ENCODE results near the gene RIMBP2. TPM values are rescaled to one million over a fixed set of nuclear protein-coding genes. Genes with fewer than 3 reads are reported as not detected.

Gene RIMBP2
- total and polyA plus RNA-seq, 4 donors, result 0.05 to 2.9 (median 0.95) TPM

GRCh38 chr12:130563323-130563722 is 152.8 kb downstream of the RIMBP2 start:
- no peaks in the 10 kb centered on the region for H3K27me3 ChIP-seq (ENCODE audit: control insufficient read depth in 3 of 3, insufficient read depth in 3 of 3, low read length in 2 of 3)
- no peak for TF ChIP-seq CTCF (IDR thresholded peaks at IDR 0.05; ENCODE audit: control extremely low read depth, extremely low read depth)
- 58 to 71% methylated on average over 2 of the region's 2 CpGs for WGBS, 2 donors
- DNase-seq (no peak), ATAC-seq (ENCODE audit: insufficient read depth, low FRiP score) (no peak)
- no peaks in the 10 kb centered on the region for H3K36me3 ChIP-seq (ENCODE audit: control insufficient read depth in 4 of 4, insufficient read depth in 4 of 4, low read length in 4 of 4)
- H3K4me3 ChIP-seq, result no peak overlapping the region
- no peak overlapping the region for H3K27ac ChIP-seq (ENCODE audit: low read depth in 1 of 2, low read length in 1 of 2)
- H3K9me3 ChIP-seq (ENCODE audit: control insufficient read depth in 4 of 4, insufficient read depth in 3 of 4, low read length in 3 of 4), result peaks cover 0 to 8% (median 1%) of the 10 kb centered on the region in 4 donors
- no peaks in the 10 kb centered on the region for H3K4me1 ChIP-seq (ENCODE audit: control insufficient read depth in 5 of 5, insufficient read depth in 5 of 5, low read length in 5 of 5)
- H3K9ac ChIP-seq (ENCODE audit: insufficient read depth in 1 of 2, low read length in 2 of 2), result no peak overlapping the region

GRCh38 chr12:130562716-130563115 is 153.4 kb downstream of the RIMBP2 start:
- Histone ChIP-seq H3K27me3 (ENCODE audit: control insufficient read depth in 3 of 3, insufficient read depth in 3 of 3, low read length in 2 of 3) (no peaks in the 10 kb centered on the region), H3K9me3 (ENCODE audit: control insufficient read depth in 4 of 4, insufficient read depth in 3 of 4, low read length in 3 of 4) (peaks cover 0 to 8% (median 1%) of the 10 kb centered on the region in 4 donors), H3K27ac (ENCODE audit: low read depth in 1 of 2, low read length in 1 of 2) (no peak overlapping the region), H3K36me3 (ENCODE audit: control insufficient read depth in 4 of 4, insufficient read depth in 4 of 4, low read length in 4 of 4) (no peaks in the 10 kb centered on the region), H3K4me3 (no peak overlapping the region), H3K9ac (ENCODE audit: insufficient read depth in 1 of 2, low read length in 2 of 2) (no peak overlapping the region), H3K4me1 (ENCODE audit: control insufficient read depth in 5 of 5, insufficient read depth in 5 of 5, low read length in 5 of 5) (no peaks in the 10 kb centered on the region)
- TF ChIP-seq CTCF (IDR thresholded peaks at IDR 0.05; ENCODE audit: control extremely low read depth, extremely low read depth), result no peak
- 74 to 86% methylated on average over 5 of the region's 5 CpGs for WGBS, 2 donors
- DNase-seq (no peak), ATAC-seq (ENCODE audit: insufficient read depth, low FRiP score) (no peak)

GRCh38 chr12:130560321-130560720 is 155.8 kb downstream of the RIMBP2 start:
- no peak for TF ChIP-seq CTCF (IDR thresholded peaks at IDR 0.05; ENCODE audit: control extremely low read depth, extremely low read depth)
- Histone ChIP-seq H3K4me1 (ENCODE audit: control insufficient read depth in 5 of 5, insufficient read depth in 5 of 5, low read length in 5 of 5) (no peaks in the 10 kb centered on the region), H3K4me3 (no peak overlapping the region), H3K9ac (ENCODE audit: insufficient read depth in 1 of 2, low read length in 2 of 2) (no peak overlapping the region), H3K36me3 (ENCODE audit: control insufficient read depth in 4 of 4, insufficient read depth in 4 of 4, low read length in 4 of 4) (no peaks in the 10 kb centered on the region), H3K27ac (ENCODE audit: low read depth in 1 of 2, low read length in 1 of 2) (no peak overlapping the region), H3K27me3 (ENCODE audit: control insufficient read depth in 3 of 3, insufficient read depth in 3 of 3, low read length in 2 of 3) (no peaks in the 10 kb centered on the region), H3K9me3 (ENCODE audit: control insufficient read depth in 4 of 4, insufficient read depth in 3 of 4, low read length in 3 of 4) (peaks cover 0 to 5% (median under 1%) of the 10 kb centered on the region in 4 donors)
- ATAC-seq (ENCODE audit: insufficient read depth, low FRiP score), result no peak
- WGBS, 2 donors, result 82 to 88% methylated on average over 11 of the region's 11 CpGs
- DNase-seq, result no peak

- ATAC-seq (ENCODE audit: insufficient read depth, low FRiP score), result no peak
- no peak for TF ChIP-seq CTCF (IDR thresholded peaks at IDR 0.05; ENCODE audit: control extremely low read depth, extremely low read depth)
- WGBS, 2 donors, result 81 to 89% methylated on average over 7 of the region's 7 CpGs
- DNase-seq, result no peak
- Histone ChIP-seq H3K27me3 (ENCODE audit: control insufficient read depth in 3 of 3, insufficient read depth in 3 of 3, low read length in 2 of 3) (no peaks in the 10 kb centered on the region), H3K9ac (ENCODE audit: insufficient read depth in 1 of 2, low read length in 2 of 2) (no peak overlapping the region), H3K9me3 (ENCODE audit: control insufficient read depth in 4 of 4, insufficient read depth in 3 of 4, low read length in 3 of 4) (peaks cover 0 to 5% (median 0%) of the 10 kb centered on the region in 4 donors), H3K4me1 (ENCODE audit: control insufficient read depth in 5 of 5, insufficient read depth in 5 of 5, low read length in 5 of 5) (no peaks in the 10 kb centered on the region), H3K27ac (ENCODE audit: low read depth in 1 of 2, low read length in 1 of 2) (no peak overlapping the region), H3K4me3 (no peak overlapping the region), H3K36me3 (ENCODE audit: control insufficient read depth in 4 of 4, insufficient read depth in 4 of 4, low read length in 4 of 4) (no peaks in the 10 kb centered on the region)
These were observed 156.3 kb downstream of the RIMBP2 start for GRCh38 chr12:130559806-130560205.

Measured in lung (tissue), 12 donors.